ENCODE measurements around the gene FAM3B.

FAM3B gene

DNA sequence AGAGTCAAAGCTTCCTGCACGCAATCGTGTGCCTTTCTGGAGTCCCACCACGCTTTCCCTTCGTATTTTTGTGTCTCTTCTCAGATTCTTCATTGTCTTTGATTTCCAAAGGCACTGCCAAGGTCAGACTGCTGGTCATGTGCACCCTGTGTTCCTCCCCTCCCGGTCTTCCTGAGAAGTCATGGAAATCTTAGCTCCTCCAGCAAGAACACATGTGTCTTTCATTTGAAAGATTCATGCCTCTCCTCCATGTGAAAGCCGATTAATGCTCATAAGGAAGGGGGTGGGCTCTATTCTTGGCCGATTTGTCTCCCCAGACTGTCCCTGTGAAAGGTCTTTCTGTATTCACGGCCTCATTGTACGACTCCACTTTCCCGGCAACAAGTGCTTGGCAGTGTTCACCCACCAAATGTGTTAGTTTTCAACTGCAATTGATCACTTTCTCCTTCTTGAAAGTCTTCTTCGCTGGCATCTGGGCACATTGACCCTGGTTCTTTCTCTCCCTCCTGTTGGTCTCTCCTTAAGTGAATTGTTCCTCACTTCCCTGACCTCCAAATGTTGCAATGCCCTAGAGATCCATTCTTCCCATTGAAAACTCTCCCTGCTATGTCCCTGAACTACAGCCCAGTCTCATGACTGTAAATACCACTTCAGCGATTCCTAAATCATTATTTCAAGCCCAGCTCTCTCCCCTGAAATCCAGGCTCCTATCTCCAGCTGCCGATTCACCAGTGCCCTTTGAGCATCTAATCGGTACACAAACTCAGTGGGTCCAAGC, 70.6 kb downstream of the FAM3B start:
- Histone ChIP-seq H3K79me1 (ENCODE audit: low read length) (no peaks in the 10 kb centered on the region), H3K23ac (ENCODE audit: low read length) (no peak overlapping the region), H2BK5ac (ENCODE audit: low read length) (no peak overlapping the region), H4K5ac (ENCODE audit: low read length) (no peak overlapping the region), H3K18ac (ENCODE audit: low read length) (no peak overlapping the region), H3K56ac (ENCODE audit: low read length) (no peak overlapping the region), H3K36me3 (ENCODE audit: control insufficient read depth, insufficient read depth, low read length) (no peaks in the 10 kb centered on the region), H3K4me2 (ENCODE audit: low read length) (no peak overlapping the region), H2AK5ac (ENCODE audit: low read length) (no peak overlapping the region), H3K27me3 (ENCODE audit: insufficient read depth, low read length, poor library complexity) (no peaks in the 10 kb centered on the region), H3K27ac (ENCODE audit: low read depth, low read length) (no peak overlapping the region), H3K79me2 (ENCODE audit: control insufficient read depth, insufficient read depth, low read length) (no peaks in the 10 kb centered on the region), H3K4me1 (ENCODE audit: control insufficient read depth, low read depth, low read length) (no peaks in the 10 kb centered on the region), H4K8ac (ENCODE audit: low read depth, low read length) (no peak overlapping the region), H3K4me3 (ENCODE audit: low read length) (no peak overlapping the region), H2BK120ac (ENCODE audit: low read depth, low read length) (no peak overlapping the region), H2BK15ac (replicated peaks; ENCODE audit: low read depth) (no peak overlapping the region), H3K9ac (ENCODE audit: low read length) (no peak overlapping the region), H3K4ac (ENCODE audit: low read depth, low read length) (no peak overlapping the region)
- DNase-seq, result no peak
- no CpG with 5 or more reads among the region's 14 CpGs for WGBS (ENCODE audit: extremely low coverage, insufficient coverage, low lambda C conversion rate)

DNA sequence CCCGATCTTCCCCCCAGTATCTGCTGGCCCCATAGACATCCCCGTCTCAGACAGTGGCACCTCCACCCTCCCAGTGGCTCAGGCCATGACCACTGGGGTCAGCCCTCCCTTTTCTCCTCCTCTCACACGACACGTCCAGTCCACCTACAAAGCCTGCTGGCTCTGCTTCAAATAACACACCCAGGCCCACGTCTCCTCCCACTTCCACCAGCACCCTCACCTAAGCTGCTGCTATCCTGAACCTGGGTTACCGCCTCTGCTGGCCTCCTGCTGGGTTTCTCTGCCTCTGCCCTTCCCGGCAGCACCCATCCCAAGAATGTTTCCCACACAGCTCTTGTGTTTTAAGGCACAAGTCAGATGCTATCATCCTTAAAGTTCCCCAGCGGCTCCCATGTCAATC, 71.2 kb downstream of the FAM3B start:
- H3K4ac ChIP-seq (ENCODE audit: low read depth, low read length), result no peak overlapping the region
- H3K36me3 ChIP-seq (ENCODE audit: control insufficient read depth, insufficient read depth, low read length), result no peaks in the 10 kb centered on the region
- no CpG with 5 or more reads among the region's 8 CpGs for WGBS (ENCODE audit: extremely low coverage, insufficient coverage, low lambda C conversion rate)
- DNase-seq, result no peak
- H3K23ac ChIP-seq (ENCODE audit: low read length), result no peak overlapping the region
- H3K18ac ChIP-seq (ENCODE audit: low read length), result no peak overlapping the region
- H3K56ac ChIP-seq (ENCODE audit: low read length), result no peak overlapping the region
- H2BK120ac ChIP-seq (ENCODE audit: low read depth, low read length), result no peak overlapping the region
- no peak overlapping the region for H3K4me3 ChIP-seq (ENCODE audit: low read length)
- no peak overlapping the region for H2AK5ac ChIP-seq (ENCODE audit: low read length)
- no peaks in the 10 kb centered on the region for H3K27me3 ChIP-seq (ENCODE audit: insufficient read depth, low read length, poor library complexity)
- no peak overlapping the region for H3K4me2 ChIP-seq (ENCODE audit: low read length)
- H3K79me1 ChIP-seq (ENCODE audit: low read length), result no peaks in the 10 kb centered on the region
- H3K27ac ChIP-seq (ENCODE audit: low read depth, low read length), result no peak overlapping the region
- H3K4me1 ChIP-seq (ENCODE audit: control insufficient read depth, low read depth, low read length), result no peaks in the 10 kb centered on the region
- H3K9ac ChIP-seq (ENCODE audit: low read length), result no peak overlapping the region
- H2BK5ac ChIP-seq (ENCODE audit: low read length), result no peak overlapping the region
- H2BK15ac ChIP-seq (replicated peaks; ENCODE audit: low read depth), result no peak overlapping the region
- no peak overlapping the region for H4K8ac ChIP-seq (ENCODE audit: low read depth, low read length)
- H3K79me2 ChIP-seq (ENCODE audit: control insufficient read depth, insufficient read depth, low read length), result no peaks in the 10 kb centered on the region
- no peak overlapping the region for H4K5ac ChIP-seq (ENCODE audit: low read length)

DNA sequence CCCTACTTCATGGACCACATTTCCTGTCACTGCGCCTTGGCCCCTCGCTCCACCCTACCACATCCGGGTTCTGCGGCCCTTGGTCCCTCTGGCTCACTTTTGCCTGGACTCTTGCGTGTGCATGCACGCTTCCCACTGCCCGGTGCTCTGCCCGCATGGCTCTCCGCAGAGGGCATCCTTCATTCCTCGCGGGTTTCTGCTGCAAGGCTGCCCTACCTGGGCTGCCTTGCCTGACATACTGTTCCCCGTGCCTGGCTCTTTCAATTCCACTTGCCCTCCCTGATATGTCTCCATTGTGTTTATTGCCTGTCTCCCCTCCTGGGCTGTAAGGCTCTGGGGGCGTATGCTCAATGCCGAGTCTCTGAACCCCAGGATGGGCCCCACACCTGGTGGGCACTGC, 71.7 kb downstream of the FAM3B start:
- Histone ChIP-seq H3K4me3 (ENCODE audit: low read length) (no peak overlapping the region), H3K9ac (ENCODE audit: low read length) (no peak overlapping the region), H3K23ac (ENCODE audit: low read length) (no peak overlapping the region), H3K18ac (ENCODE audit: low read length) (no peak overlapping the region), H2BK5ac (ENCODE audit: low read length) (no peak overlapping the region), H3K27me3 (ENCODE audit: insufficient read depth, low read length, poor library complexity) (no peaks in the 10 kb centered on the region), H3K79me1 (ENCODE audit: low read length) (no peaks in the 10 kb centered on the region), H3K4me1 (ENCODE audit: control insufficient read depth, low read depth, low read length) (no peaks in the 10 kb centered on the region), H3K4me2 (ENCODE audit: low read length) (no peak overlapping the region), H3K56ac (ENCODE audit: low read length) (no peak overlapping the region), H2BK15ac (replicated peaks; ENCODE audit: low read depth) (no peak overlapping the region), H3K79me2 (ENCODE audit: control insufficient read depth, insufficient read depth, low read length) (no peaks in the 10 kb centered on the region), H4K5ac (ENCODE audit: low read length) (no peak overlapping the region), H3K36me3 (ENCODE audit: control insufficient read depth, insufficient read depth, low read length) (no peaks in the 10 kb centered on the region), H3K4ac (ENCODE audit: low read depth, low read length) (no peak overlapping the region), H4K8ac (ENCODE audit: low read depth, low read length) (no peak overlapping the region), H2AK5ac (ENCODE audit: low read length) (no peak overlapping the region), H2BK120ac (ENCODE audit: low read depth, low read length) (no peak overlapping the region), H3K27ac (ENCODE audit: low read depth, low read length) (no peak overlapping the region)
- WGBS (ENCODE audit: extremely low coverage, insufficient coverage, low lambda C conversion rate), result no CpG with 5 or more reads among the region's 14 CpGs
- no peak for DNase-seq

DNA sequence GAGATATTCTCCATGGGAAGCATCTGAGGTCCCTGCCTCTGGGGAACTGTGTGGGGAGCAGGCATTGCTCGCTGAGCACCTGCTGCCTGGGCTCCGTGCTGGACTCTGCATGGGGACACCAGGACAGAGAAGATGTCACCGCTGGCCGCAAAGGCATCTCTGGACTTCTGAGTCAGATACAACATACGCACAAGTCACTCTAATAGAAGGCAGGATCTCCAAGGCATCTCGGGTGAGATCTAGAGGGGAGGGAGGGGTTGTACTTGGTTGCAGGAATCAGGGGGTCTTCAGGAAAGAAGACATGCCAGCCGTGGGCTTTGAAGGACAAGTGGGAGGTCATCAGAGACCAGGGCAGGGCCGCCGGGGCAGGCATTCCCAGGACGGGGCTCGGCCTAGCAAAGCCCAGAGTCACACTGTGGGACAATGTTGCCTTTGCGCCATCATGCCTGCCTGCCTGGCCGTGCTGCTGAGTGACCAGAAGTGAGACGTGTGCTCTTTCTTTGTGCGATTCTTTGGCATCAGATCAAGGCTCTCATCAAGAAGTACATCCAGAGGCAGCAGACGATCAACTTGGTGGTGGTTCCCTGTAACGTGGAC, 73.5 kb downstream of the FAM3B start:
- Histone ChIP-seq H4K5ac (ENCODE audit: low read length) (no peak overlapping the region), H3K18ac (ENCODE audit: low read length) (no peak overlapping the region), H3K56ac (ENCODE audit: low read length) (no peak overlapping the region), H3K4ac (ENCODE audit: low read depth, low read length) (no peak overlapping the region), H3K4me3 (ENCODE audit: low read length) (no peak overlapping the region), H3K9ac (ENCODE audit: low read length) (no peak overlapping the region), H3K4me2 (ENCODE audit: low read length) (no peak overlapping the region), H3K27ac (ENCODE audit: low read depth, low read length) (no peak overlapping the region), H3K36me3 (ENCODE audit: control insufficient read depth, insufficient read depth, low read length) (no peaks in the 10 kb centered on the region), H2BK15ac (replicated peaks; ENCODE audit: low read depth) (no peak overlapping the region), H4K8ac (ENCODE audit: low read depth, low read length) (no peak overlapping the region), H3K27me3 (ENCODE audit: insufficient read depth, low read length, poor library complexity) (no peaks in the 10 kb centered on the region), H3K23ac (ENCODE audit: low read length) (no peak overlapping the region), H3K4me1 (ENCODE audit: control insufficient read depth, low read depth, low read length) (no peaks in the 10 kb centered on the region), H2AK5ac (ENCODE audit: low read length) (no peak overlapping the region), H2BK5ac (ENCODE audit: low read length) (no peak overlapping the region), H3K79me1 (ENCODE audit: low read length) (no peaks in the 10 kb centered on the region), H2BK120ac (ENCODE audit: low read depth, low read length) (no peak overlapping the region), H3K79me2 (ENCODE audit: control insufficient read depth, insufficient read depth, low read length) (no peaks in the 10 kb centered on the region)
- no peak for DNase-seq
- no CpG with 5 or more reads among the region's 17 CpGs for WGBS (ENCODE audit: extremely low coverage, insufficient coverage, low lambda C conversion rate)

DNA sequence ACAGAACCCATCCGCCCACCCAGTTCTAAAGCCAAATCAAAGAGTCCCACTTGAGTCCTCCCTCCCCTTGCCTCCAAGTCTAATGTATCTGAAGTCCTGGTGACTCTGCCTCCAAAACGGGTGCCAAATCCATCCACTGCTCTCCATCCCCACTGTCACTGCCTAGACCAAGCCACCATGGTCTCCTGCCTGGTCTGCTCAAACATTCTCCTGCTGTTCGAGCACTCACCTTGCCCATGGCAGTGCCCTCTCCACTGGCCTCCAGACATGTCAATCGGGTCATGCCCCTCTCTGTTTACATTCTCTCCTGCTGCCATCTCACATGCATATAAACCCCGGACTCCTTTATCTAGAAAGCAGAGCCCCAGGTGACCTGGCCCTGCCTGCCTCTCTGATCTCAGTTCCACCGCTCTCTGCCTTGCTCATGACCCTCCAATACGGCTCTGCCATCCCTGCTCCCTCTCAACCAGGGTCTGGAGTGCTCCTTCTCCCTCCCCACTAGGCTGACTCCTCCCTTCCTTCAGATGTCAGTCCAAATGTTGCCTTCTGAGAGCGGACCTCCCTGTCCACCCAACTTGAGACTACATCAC, 77.4 kb downstream of the FAM3B start:
- no CpG with 5 or more reads among the region's 8 CpGs for WGBS (ENCODE audit: extremely low coverage, insufficient coverage, low lambda C conversion rate)
- no peak overlapping the region for H3K56ac ChIP-seq (ENCODE audit: low read length)
- no peak overlapping the region for H4K8ac ChIP-seq (ENCODE audit: low read depth, low read length)
- H3K27ac ChIP-seq (ENCODE audit: low read depth, low read length), result no peak overlapping the region
- no peaks in the 10 kb centered on the region for H3K79me2 ChIP-seq (ENCODE audit: control insufficient read depth, insufficient read depth, low read length)
- no peak overlapping the region for H3K4ac ChIP-seq (ENCODE audit: low read depth, low read length)
- no peaks in the 10 kb centered on the region for H3K4me1 ChIP-seq (ENCODE audit: control insufficient read depth, low read depth, low read length)
- H2BK5ac ChIP-seq (ENCODE audit: low read length), result no peak overlapping the region
- H3K79me1 ChIP-seq (ENCODE audit: low read length), result no peaks in the 10 kb centered on the region
- no peak overlapping the region for H2BK15ac ChIP-seq (replicated peaks; ENCODE audit: low read depth)
- no peak overlapping the region for H3K4me2 ChIP-seq (ENCODE audit: low read length)
- H4K5ac ChIP-seq (ENCODE audit: low read length), result no peak overlapping the region
- no peaks in the 10 kb centered on the region for H3K27me3 ChIP-seq (ENCODE audit: insufficient read depth, low read length, poor library complexity)
- no peaks in the 10 kb centered on the region for H3K36me3 ChIP-seq (ENCODE audit: control insufficient read depth, insufficient read depth, low read length)
- no peak overlapping the region for H2AK5ac ChIP-seq (ENCODE audit: low read length)
- no peak overlapping the region for H3K9ac ChIP-seq (ENCODE audit: low read length)
- H3K4me3 ChIP-seq (ENCODE audit: low read length), result no peak overlapping the region
- no peak overlapping the region for H3K23ac ChIP-seq (ENCODE audit: low read length)
- H3K18ac ChIP-seq (ENCODE audit: low read length), result no peak overlapping the region
- no peak overlapping the region for H2BK120ac ChIP-seq (ENCODE audit: low read depth, low read length)
- no peak for DNase-seq
